Heart left ventricle (tissue), 16 donors: Measurements from ENCODE around the gene FASN. TPM values are rescaled to one million over a fixed set of nuclear protein-coding genes. Genes with fewer than 3 reads are reported as not detected.
A peak's percentile ranks its signal among the peaks of the same experiment; 100 is the strongest.

ENCODE experiments used
- ATAC-seq, 4 donors: fragments of 200-7000 bp; cut with Tn5 transposase; one replicate each; pipeline ENCODE4 v1.9.1; 2020 to 2022; ENCODE audit warnings: moderate library complexity in 4 of 4, mild to moderate bottlenecking in 3 of 4, moderate number of reproducible peaks in 1 of 4
- DNase-seq, 5 donors: peaks; one replicate each; pipeline ENCODE4 v3.0.0-alpha.2; 2020
- H3K27ac ChIP-seq, 12 donors: fragments of 200-600 bp; sonication (generic) in 4 of 12; one replicate each; pipeline versions ENCODE4 v1.5.0 to v1.8.0; 2016 to 2022; ENCODE audit warnings: mild to moderate bottlenecking in 2 of 12
- H3K27me3 ChIP-seq, 9 donors: fragments of 200-600 bp; sonication (generic) in 2 of 9; one replicate each; pipeline versions ENCODE4 v1.5.1 to v1.8.0; 2016 to 2022; ENCODE audit warnings: mild to moderate bottlenecking in 3 of 9
- H3K36me3 ChIP-seq, 9 donors: fragments of 200-600 bp; sonication (generic) in 2 of 9; one replicate each; pipeline versions ENCODE4 v1.5.0 to v1.8.0; 2018 to 2022; ENCODE audit warnings: mild to moderate bottlenecking in 2 of 9
- H3K4me1 ChIP-seq, 12 donors: fragments of 200-600 bp; sonication (generic) in 4 of 12; one replicate each; pipeline versions ENCODE4 v1.5.0 to v1.8.0; 2016 to 2022; ENCODE audit warnings: mild to moderate bottlenecking in 3 of 12
- H3K4me3 ChIP-seq, 12 donors: fragments of 200-600 bp; sonication (generic) in 4 of 12; one replicate each; pipeline versions ENCODE4 v1.5.0 to v1.8.0; 2017 to 2022; ENCODE audit warnings: mild to moderate bottlenecking in 9 of 12, moderate library complexity in 4 of 12
- H3K9me3 ChIP-seq, 12 donors: fragments of 200-600 bp; sonication (generic) in 4 of 12; one replicate each; pipeline versions ENCODE4 v1.5.0 to v1.8.0; 2016 to 2022; ENCODE audit warnings: mild to moderate bottlenecking in 1 of 12
- POLR2A ChIP-seq, 2 donors: fragments of 450-650 bp; IDR thresholded peaks; one replicate each; pipeline ENCODE4 v1.6.1; 2017; ENCODE audit warnings: antibody characterized with exemption in 2 of 2, mild to moderate bottlenecking in 2 of 2, moderate library complexity in 2 of 2
- WGBS, 4 donors: extraction: QIAGEN DNeasy Blood & Tissue Kit in 2 of 4; methylation state at CpG; one replicate each; pipeline versions ENCODE4 v1.1.5 to v1.1.7; 2013 to 2018; 5-methylcytosine and 5-hydroxymethylcytosine counted together
- intact Hi-C, 10 donors: fragments of 100-400 bp; cut with DNase I; formaldehyde crosslinking; loops; one replicate each; pipeline versions ENCODE4 v1.11.1 to v1.14.2; 2022
- polyA plus RNA-seq, 2 donors: library from polyadenylated mRNA; stranded (reverse); fragments of 200-250 nt; gene quantifications; one replicate each; pipeline ENCODE4 v1.2.3, GENCODE V29; 2013
- total RNA-seq, 9 donors: library from RNA; depleted of rRNA in 2 of 9; stranded (reverse); fragments of >200 nt in 2 of 9; fragmentation: NEBNext Ultra II Directional in 3 of 9; extraction: Animal tissue kit (Norgen Biotek cat#: 25700) in 3 of 9; gene quantifications; one replicate each; pipeline versions ENCODE4 v1.1.0 to v1.2.4, GENCODE V29; 2016 to 2023
- TF ChIP-seq, protein P1 (sequence below), 12 donors: fragments of 200-600 bp; sonication (generic) in 4 of 12; IDR thresholded peaks; one replicate each; pipeline versions ENCODE4 v1.5.0 to v1.8.0; 2018 to 2022; ENCODE audit warnings: antibody characterized with exemption in 12 of 12, mild to moderate bottlenecking in 5 of 12
- donor health status: ischemic (EF 13 %, LVEDD 7.1; RV severe dilation, severe dysfunction).
- donor health status: healthy with polysubstance abuse.
- donor health status: DM: no; HTN: yes; CAD: no.
- donor health status: DM: no; HTN: no; CAD: no.
- donor health status: ischemic (EF 25% LVEDD 6.9; RV normal size, moderate dysfunction).
- donor health status: ischemic (EF 25% LVEDD 5.7; RV mildly dilated, moderate dysfunction).
- donor health status: healthy.
- donor health status: DM: yes; HTN: yes; CAD: no.
- donor health status: ischemic (EF 35%, LVEDD 5.7; RV mildly dilated, moderate dysfunction).
- donor health status: nonischemic (EF 11% LVEDD 7.7; RV severe dilation, severe dysfunction).
- donor health status: DM: yes; HTN: yes; CAD: no.
- donor health status: PGD.
- donor health status: ischemic (EF 29% LVEDD 5.4; RV normal size, mild dysfunction).
- donor health status: nonischemic (EF 23%, LVEDD 6.1; RV moderate dilation, normal function).

Gene FASN
- total and polyA plus RNA-seq, 11 donors: 6.9 to 103 (median 18.9) TPM

DNA sequence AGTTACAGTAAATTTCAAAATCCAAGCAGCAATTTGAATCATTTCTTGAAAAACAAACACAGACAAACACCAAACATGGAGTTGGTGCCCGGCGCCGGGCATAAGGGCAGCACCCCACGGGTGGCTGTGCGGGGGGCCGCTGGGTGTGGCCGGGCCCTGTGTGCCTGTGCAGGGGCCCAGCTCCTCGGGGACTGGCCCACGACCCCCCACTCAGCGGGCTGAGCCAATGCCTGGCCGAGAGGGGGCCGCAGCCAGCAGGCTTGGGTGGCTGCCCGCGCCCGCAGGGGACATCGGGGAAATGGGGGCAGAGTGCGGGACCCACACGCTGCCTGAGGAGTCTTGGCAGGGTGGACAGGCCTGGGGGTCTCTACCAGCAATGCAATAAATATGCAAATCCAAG, 19.6 kb downstream of the FASN start:
- 91 to 95% (median 95%) methylated on average over 5 to 18 of the region's 18 CpGs for WGBS, 4 donors
- Histone ChIP-seq H3K9me3 (no peaks in the 10 kb centered on the region), H3K4me1 (peaks cover 0 to 10% (median 0%) of the 10 kb centered on the region in 12 donors), H3K27ac (no peak overlapping the region), H3K27me3 (no peaks in the 10 kb centered on the region), H3K4me3 (no peak overlapping the region), H3K36me3 (peaks cover 0 to 50% (median 34%) of the 10 kb centered on the region in 9 donors)
- ATAC-seq (no peak), DNase-seq (no peak)
- TF ChIP-seq POLR2A (IDR thresholded peaks at IDR 0.05): no peak
- TF ChIP-seq, protein P1, sequence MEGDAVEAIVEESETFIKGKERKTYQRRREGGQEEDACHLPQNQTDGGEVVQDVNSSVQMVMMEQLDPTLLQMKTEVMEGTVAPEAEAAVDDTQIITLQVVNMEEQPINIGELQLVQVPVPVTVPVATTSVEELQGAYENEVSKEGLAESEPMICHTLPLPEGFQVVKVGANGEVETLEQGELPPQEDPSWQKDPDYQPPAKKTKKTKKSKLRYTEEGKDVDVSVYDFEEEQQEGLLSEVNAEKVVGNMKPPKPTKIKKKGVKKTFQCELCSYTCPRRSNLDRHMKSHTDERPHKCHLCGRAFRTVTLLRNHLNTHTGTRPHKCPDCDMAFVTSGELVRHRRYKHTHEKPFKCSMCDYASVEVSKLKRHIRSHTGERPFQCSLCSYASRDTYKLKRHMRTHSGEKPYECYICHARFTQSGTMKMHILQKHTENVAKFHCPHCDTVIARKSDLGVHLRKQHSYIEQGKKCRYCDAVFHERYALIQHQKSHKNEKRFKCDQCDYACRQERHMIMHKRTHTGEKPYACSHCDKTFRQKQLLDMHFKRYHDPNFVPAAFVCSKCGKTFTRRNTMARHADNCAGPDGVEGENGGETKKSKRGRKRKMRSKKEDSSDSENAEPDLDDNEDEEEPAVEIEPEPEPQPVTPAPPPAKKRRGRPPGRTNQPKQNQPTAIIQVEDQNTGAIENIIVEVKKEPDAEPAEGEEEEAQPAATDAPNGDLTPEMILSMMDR (IDR thresholded peaks at IDR 0.05): no peak
- intact Hi-C loops: no loop called here

DNA sequence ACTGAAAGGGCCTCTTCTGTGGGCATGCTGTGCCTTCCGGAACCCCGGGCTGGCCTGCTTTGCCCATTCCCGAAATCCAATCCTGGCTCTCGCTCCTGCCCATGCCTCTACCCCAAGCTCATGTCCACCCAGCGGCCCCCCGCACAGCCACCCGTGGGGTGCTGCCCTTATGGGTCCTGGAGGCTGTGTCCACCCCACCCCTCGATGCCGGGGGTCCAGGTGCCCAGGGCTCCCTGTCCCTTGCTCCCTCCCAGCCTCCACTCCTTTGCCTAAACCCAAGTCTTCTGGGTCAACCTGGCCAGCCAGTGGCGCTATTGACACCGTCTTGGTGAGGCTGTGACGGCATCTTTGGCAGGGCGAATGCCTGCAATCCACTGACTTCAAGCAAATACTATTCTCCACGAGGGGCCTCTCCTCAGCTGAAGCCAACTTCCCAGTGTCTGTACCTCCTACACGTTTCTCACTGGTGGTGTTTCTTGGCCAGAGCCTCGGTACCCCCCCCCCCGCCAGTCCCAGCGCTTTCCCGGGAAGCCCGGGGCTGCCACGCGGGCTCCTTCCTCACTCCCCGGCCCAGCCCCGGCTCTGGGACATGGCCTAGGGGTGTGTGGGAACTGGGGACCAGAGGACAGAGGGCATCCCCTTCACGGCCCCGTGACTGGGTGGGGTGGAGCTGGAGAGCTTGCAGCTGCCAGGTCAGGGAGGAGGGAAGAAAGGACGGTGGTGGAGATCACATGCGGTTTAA, 20.2 kb downstream of the FASN start:
- ATAC-seq (peak in 3 of 4 donors; percentile 25 to 75 (median 43)), DNase-seq (peak in 2 of 5 donors; percentile 55 to 77)
- peaks cover 0 to 43% (median 29%) of the 10 kb centered on the region in 9 donors for H3K36me3 ChIP-seq
- H3K4me3 ChIP-seq: no peak overlapping the region
- H3K4me1 ChIP-seq: peaks cover 0 to 10% (median 0%) of the 10 kb centered on the region in 12 donors
- H3K27me3 ChIP-seq: no peaks in the 10 kb centered on the region
- no peak for TF ChIP-seq POLR2A (IDR thresholded peaks at IDR 0.05)
- TF ChIP-seq, protein P1 (IDR thresholded peaks at IDR 0.05): peak in 1 of 12 donors; percentile 10
- H3K9me3 ChIP-seq: no peaks in the 10 kb centered on the region
- H3K27ac ChIP-seq: no peak overlapping the region
- 61 to 68% (median 67%) methylated on average over 18 to 28 of the region's 28 CpGs for WGBS, 4 donors
- intact Hi-C loops: no loop called here

DNA sequence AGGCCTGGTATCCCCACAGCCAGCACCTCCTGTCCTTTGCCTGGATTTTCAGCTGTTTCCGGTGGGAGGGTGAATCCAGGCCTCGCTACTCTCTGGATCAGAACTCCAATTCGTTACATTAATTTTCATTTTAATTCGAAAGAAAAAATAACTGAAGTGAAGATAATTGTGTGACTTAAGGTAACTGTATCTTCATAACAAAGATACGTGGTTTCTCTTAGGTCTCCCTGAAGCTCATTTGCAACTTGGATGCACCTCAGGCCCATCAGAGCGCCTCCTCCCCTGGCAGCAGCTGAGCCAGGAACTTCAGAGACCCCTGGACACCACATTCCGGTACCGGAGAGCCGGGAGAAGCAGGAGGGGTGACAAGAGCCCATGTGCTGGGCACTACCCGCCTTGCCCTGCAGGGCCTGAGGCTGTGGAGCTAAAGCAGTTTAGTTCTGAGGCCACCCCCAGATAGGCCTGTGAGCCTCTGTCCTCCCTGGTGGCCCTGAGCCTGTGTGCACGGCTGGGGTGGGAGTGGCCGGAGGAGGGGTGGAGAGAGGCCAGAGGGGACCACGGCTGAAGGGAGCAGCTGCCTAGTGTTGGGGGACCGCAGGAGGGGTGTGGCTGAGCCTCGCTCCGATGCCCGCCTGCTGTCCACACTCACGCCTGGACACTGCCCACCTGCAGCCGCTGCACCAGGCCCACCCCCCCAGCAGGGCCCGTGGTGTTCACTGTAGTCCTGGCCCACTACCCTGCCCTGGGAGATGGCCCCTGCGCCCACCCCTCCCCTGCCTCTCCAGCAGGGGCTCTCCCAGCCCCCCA, 21.0 kb downstream of the FASN start:
- no peaks in the 10 kb centered on the region for H3K9me3 ChIP-seq
- no peak overlapping the region for H3K4me3 ChIP-seq
- 73 to 86% (median 78%) methylated on average over 19 to 21 of the region's 21 CpGs for WGBS, 4 donors
- ATAC-seq (peak in 3 of 4 donors; percentile 25 to 38 (median 28)), DNase-seq (no peak)
- intact Hi-C loops: no loop called here
- H3K4me1 ChIP-seq: peaks cover 0 to 10% (median 0%) of the 10 kb centered on the region in 12 donors
- H3K27me3 ChIP-seq: no peaks in the 10 kb centered on the region
- no peak for TF ChIP-seq POLR2A (IDR thresholded peaks at IDR 0.05)
- TF ChIP-seq, protein P1 (IDR thresholded peaks at IDR 0.05): no peak
- peaks cover 0 to 35% (median 22%) of the 10 kb centered on the region in 9 donors for H3K36me3 ChIP-seq
- H3K27ac ChIP-seq: no peak overlapping the region
